Neuronal stem cell (in vitro differentiated cells): ENCODE measurements around the gene ZNF658.
"Not testable (repeated sequence)": the region's sequence is repeated elsewhere in the genome, so short reads cannot be mapped to it uniquely, and the experiment has no call there.

Experiments
- DNase-seq: peaks from one replicate; pipeline ENCODE4 v3.0.0-alpha.2; 2013; ENCODE audit warnings: low spot score
- H2AFZ ChIP-seq: one replicate; pipeline ENCODE4 v1.6.1; 2013; ENCODE audit warnings: mild to moderate bottlenecking, low read length, inconsistent platforms
- H2AK5ac ChIP-seq: 2 replicates; pipeline ENCODE4 v1.6.1; 2013; ENCODE audit warnings: low read depth, mild to moderate bottlenecking, inconsistent platforms, low read length, moderate library complexity, mixed read lengths
- H2BK120ac ChIP-seq: 2 replicates; pipeline ENCODE4 v1.6.1; 2013; ENCODE audit warnings: low read depth, mild to moderate bottlenecking, inconsistent platforms, low read length, moderate library complexity, mixed read lengths
- H2BK12ac ChIP-seq: one replicate; pipeline ENCODE4 v1.6.1; 2013; ENCODE audit warnings: low read length, inconsistent platforms
- H2BK15ac ChIP-seq: 2 replicates; pipeline ENCODE4 v1.6.1; 2013; ENCODE audit warnings: mild to moderate bottlenecking, low read length, inconsistent platforms, mixed read lengths
- H2BK5ac ChIP-seq: one replicate; pipeline ENCODE4 v1.6.1; 2013; ENCODE audit warnings: inconsistent platforms, mild to moderate bottlenecking, low read length, moderate library complexity
- H3K14ac ChIP-seq: one replicate; pipeline ENCODE4 v1.6.1; 2013; ENCODE audit warnings: low read length, inconsistent platforms
- H3K18ac ChIP-seq: 2 replicates; pipeline ENCODE4 v1.6.1; 2013; ENCODE audit warnings: low read length, inconsistent platforms
- H3K23ac ChIP-seq: 2 replicates; pipeline ENCODE4 v1.6.1; 2013; ENCODE audit warnings: low read depth, mild to moderate bottlenecking, mixed read lengths, low read length, inconsistent platforms; ENCODE audit not compliant: poor library complexity
- H3K27ac ChIP-seq: replicated peaks from 3 replicates; pipeline ENCODE4 v1.5.1; 2013; ENCODE audit warnings: low read length, inconsistent platforms
- H3K27me3 ChIP-seq, 3 experiments: 2 replicates each; pipeline ENCODE4 v1.6.1; 2013; ENCODE audit warnings: low read length in 3 of 3, mild to moderate bottlenecking in 2 of 3, inconsistent platforms in 1 of 3, low read depth in 1 of 3, mixed read lengths in 1 of 3, moderate library complexity in 1 of 3; ENCODE audit not compliant: control insufficient read depth in 3 of 3, insufficient read depth in 3 of 3
- H3K36me3 ChIP-seq, 2 donors: replicated peaks in 1 of 2; 2 replicates each; pipeline ENCODE4 v1.6.1; 2013; ENCODE audit warnings: low read length in 2 of 2; ENCODE audit not compliant: control insufficient read depth in 2 of 2, insufficient read depth in 2 of 2
- H3K4ac ChIP-seq: 2 replicates; pipeline ENCODE4 v1.6.1; 2013; ENCODE audit warnings: inconsistent platforms, mild to moderate bottlenecking, low read length, moderate library complexity
- H3K4me1 ChIP-seq, 2 donors: 1 replicate in 1 of 2; 2 replicates in 1 of 2; pipeline ENCODE4 v1.6.1; 2013; ENCODE audit warnings: low read length in 2 of 2, low read depth in 1 of 2; ENCODE audit not compliant: control insufficient read depth in 2 of 2, insufficient read depth in 1 of 2
- H3K4me2 ChIP-seq: one replicate; pipeline ENCODE4 v1.6.1; 2013; ENCODE audit warnings: mild to moderate bottlenecking, low read length, inconsistent platforms; ENCODE audit not compliant: insufficient read depth, poor library complexity, severe bottlenecking
- H3K4me3 ChIP-seq, 2 donors: 2 replicates each; pipeline ENCODE4 v1.5.1; 2013; ENCODE audit warnings: low read length in 2 of 2, mild to moderate bottlenecking in 2 of 2, inconsistent platforms in 1 of 2, moderate library complexity in 1 of 2
- H3K79me1 ChIP-seq: one replicate; pipeline ENCODE4 v1.6.1; 2013; ENCODE audit warnings: low read depth, mild to moderate bottlenecking, inconsistent platforms, low read length, moderate library complexity
- H3K9ac ChIP-seq: one replicate; pipeline ENCODE4 v1.6.1; 2013; ENCODE audit warnings: mild to moderate bottlenecking, low read depth, low read length, inconsistent platforms; ENCODE audit not compliant: poor library complexity
- H3K9me3 ChIP-seq, 2 donors: replicated peaks in 1 of 2; 2 replicates each; pipeline versions ENCODE3 to v1.6.1; 2013; ENCODE audit warnings: low read length in 2 of 2, mild to moderate bottlenecking in 2 of 2, inconsistent platforms in 1 of 2, low read depth in 1 of 2, mixed read lengths in 1 of 2, moderate library complexity in 1 of 2; ENCODE audit not compliant: control insufficient read depth in 2 of 2, insufficient read depth in 1 of 2
- H4K8ac ChIP-seq: one replicate; pipeline ENCODE4 v1.6.1; 2013; ENCODE audit warnings: low read depth, mild to moderate bottlenecking, inconsistent platforms, low read length, moderate library complexity
- H4K91ac ChIP-seq: one replicate; pipeline ENCODE4 v1.6.1; 2013; ENCODE audit warnings: low read length, low read depth, mild to moderate bottlenecking, inconsistent platforms; ENCODE audit not compliant: poor library complexity
- WGBS, 2 donors: extraction: QIAGEN DNeasy Blood & Tissue Kit; methylation state at CpG; one replicate each; pipeline ENCODE4 v1.1.7; 2013; ENCODE audit warnings: missing lambda C conversion rate in 2 of 2, mixed read lengths in 1 of 2; ENCODE audit not compliant: insufficient read length in 2 of 2, insufficient replicate concordance in 1 of 2; ENCODE audit errors: extremely low coverage in 2 of 2; 5-methylcytosine and 5-hydroxymethylcytosine counted together

Gene ZNF658

GRCh38 chr9:66939878-66940830 lies 39.6 kb downstream of the ZNF658 start:
- no CpG with 5 or more reads among the region's 2 CpGs for WGBS, 2 donors
- H2AFZ ChIP-seq, H3K4me1 ChIP-seq: not testable (repeated sequence)

GRCh38 chr9:66942400-66943155 lies 42.1 kb downstream of the ZNF658 start:
- H2BK15ac ChIP-seq, H3K23ac ChIP-seq, H4K8ac ChIP-seq, H2BK5ac ChIP-seq, H3K18ac ChIP-seq, H3K14ac ChIP-seq, H3K27ac ChIP-seq, H3K4me1 ChIP-seq, H3K9ac ChIP-seq, H2AK5ac ChIP-seq, H3K4me2 ChIP-seq, H4K91ac ChIP-seq, H2BK12ac ChIP-seq, H3K27me3 ChIP-seq, H3K79me1 ChIP-seq, H3K4ac ChIP-seq, H2BK120ac ChIP-seq, H3K4me3 ChIP-seq, H3K9me3 ChIP-seq, H3K36me3 ChIP-seq, DNase-seq, H2AFZ ChIP-seq: not testable (repeated sequence)
- WGBS, 2 donors: no CpG with 5 or more reads among the region's 5 CpGs

More at GRCh38 chr9:66939878-66940830, 39.6 kb downstream of the ZNF658 start:
- not testable (repeated sequence) for H3K27ac ChIP-seq, H2BK120ac ChIP-seq, H2BK15ac ChIP-seq, H2BK12ac ChIP-seq, H4K8ac ChIP-seq, H3K4me2 ChIP-seq, H2AK5ac ChIP-seq, H3K36me3 ChIP-seq, H3K18ac ChIP-seq, H3K9ac ChIP-seq, H3K23ac ChIP-seq, H4K91ac ChIP-seq, DNase-seq, H3K79me1 ChIP-seq, H3K4ac ChIP-seq, H3K4me3 ChIP-seq, H2BK5ac ChIP-seq, H3K9me3 ChIP-seq, H3K27me3 ChIP-seq, H3K14ac ChIP-seq

- not testable (repeated sequence) for H2AFZ ChIP-seq
Measured at GRCh38 chr9:66952576-66952975, 52.1 kb downstream of the ZNF658 start.

More at GRCh38 chr9:66952576-66952975, 52.1 kb downstream of the ZNF658 start:
- H3K4me3 ChIP-seq, H3K4ac ChIP-seq, H2BK12ac ChIP-seq, H3K14ac ChIP-seq, H3K9ac ChIP-seq, H3K23ac ChIP-seq, H3K27me3 ChIP-seq, H3K79me1 ChIP-seq, H2BK15ac ChIP-seq, H3K36me3 ChIP-seq, H2AK5ac ChIP-seq, H4K91ac ChIP-seq, H4K8ac ChIP-seq, H3K18ac ChIP-seq, H3K4me2 ChIP-seq, H2BK5ac ChIP-seq, H3K4me1 ChIP-seq, H2BK120ac ChIP-seq, DNase-seq, H3K27ac ChIP-seq, H3K9me3 ChIP-seq: not testable (repeated sequence)
- no CpG with 5 or more reads among the region's 11 CpGs for WGBS, 2 donors
